GM21576 (cell line): ENCODE data around the gene GALNT10.

Source experiments
- ATAC-seq: cut with Tn5 transposase; IDR thresholded peaks from one replicate; pipeline ENCODE4 v1.9.1; 2021; ENCODE audit warnings: mild to moderate bottlenecking, moderate library complexity; ENCODE audit not compliant: unreplicated experiment

GALNT10 gene

GRCh38 chr5:154178661-154179060 lies 11.9 kb upstream of the GALNT10 start:
- ATAC-seq, result no peak

GRCh38 chr5:154179846-154180710 lies 10.5 kb upstream of the GALNT10 start:
- ATAC-seq, result peak; percentile 94

GRCh38 chr5:154181161-154181560 lies 9.4 kb upstream of the GALNT10 start:
- no peak for ATAC-seq

GRCh38 chr5:154189256-154189818 lies 1.2 kb upstream of the GALNT10 start:
- ATAC-seq, result peak; percentile 0

GRCh38 chr5:154189819-154190594 lies 526 bp upstream of the GALNT10 start:
- ATAC-seq, result peak; percentile 74

- ATAC-seq, result no peak
These were observed 1.1 kb downstream of the GALNT10 start for GRCh38 chr5:154191467-154192261.

GRCh38 chr5:154193283-154193682 lies 2.8 kb downstream of the GALNT10 start:
- ATAC-seq, result no peak

GRCh38 chr5:154193701-154194121 lies 3.2 kb downstream of the GALNT10 start:
- no peak for ATAC-seq

- ATAC-seq, result no peak
These were observed 4.1 kb downstream of the GALNT10 start for GRCh38 chr5:154194345-154195329.

- no peak for ATAC-seq
These were observed 5.7 kb downstream of the GALNT10 start for GRCh38 chr5:154196281-154196680.

- ATAC-seq, result no peak
These were observed 6.6 kb downstream of the GALNT10 start for GRCh38 chr5:154196955-154197652.

GRCh38 chr5:154197801-154198491 lies 7.4 kb downstream of the GALNT10 start:
- no peak for ATAC-seq

- ATAC-seq, result no peak
These were observed 8.2 kb downstream of the GALNT10 start for GRCh38 chr5:154198611-154199230.

- no peak for ATAC-seq
These were observed 8.7 kb downstream of the GALNT10 start for GRCh38 chr5:154199263-154199662.

GRCh38 chr5:154199671-154200220 lies 9.2 kb downstream of the GALNT10 start:
- ATAC-seq, result no peak

GRCh38 chr5:154200221-154200620 lies 9.7 kb downstream of the GALNT10 start:
- ATAC-seq, result no peak

GRCh38 chr5:154201108-154201769 lies 10.7 kb downstream of the GALNT10 start:
- no peak for ATAC-seq
